Parathyroid adenoma (tissue), 2 donors: ENCODE data around the gene CTSD.

ENCODE experiments used
- H2AFZ ChIP-seq: fragments of 300-600 bp; sonication (generic); one replicate; pipeline ENCODE4 v1.7.0; 2017; ENCODE audit warnings: antibody characterized with exemption, mild to moderate bottlenecking
- H3K27ac ChIP-seq: fragments of 300-600 bp; sonication (generic); one replicate; pipeline ENCODE4 v1.7.0; 2017
- H3K27me3 ChIP-seq: fragments of 300-600 bp; sonication (generic); one replicate; pipeline ENCODE4 v1.7.0; 2017; ENCODE audit warnings: low read length; ENCODE audit not compliant: control insufficient read depth, insufficient read depth
- H3K36me3 ChIP-seq: fragments of 300-600 bp; sonication (generic); one replicate; pipeline ENCODE4 v1.7.0; 2017; ENCODE audit warnings: low read length; ENCODE audit not compliant: control insufficient read depth, insufficient read depth
- H3K4me1 ChIP-seq: fragments of 300-600 bp; sonication (generic); one replicate; pipeline ENCODE4 v1.7.0; 2017; ENCODE audit warnings: control low read depth
- H3K4me2 ChIP-seq: fragments of 300-600 bp; sonication (generic); one replicate; pipeline ENCODE4 v1.7.0; 2017; ENCODE audit warnings: low read length
- H3K4me3 ChIP-seq: fragments of 300-600 bp; sonication (generic); one replicate; pipeline ENCODE4 v1.7.0; 2017; ENCODE audit warnings: low read depth, low read length
- H3K79me2 ChIP-seq: fragments of 300-600 bp; sonication (generic); one replicate; pipeline ENCODE4 v1.7.0; 2017; ENCODE audit warnings: control low read depth
- H3K9ac ChIP-seq: fragments of 300-600 bp; sonication (generic); one replicate; pipeline ENCODE4 v1.7.0; 2017; ENCODE audit warnings: mild to moderate bottlenecking
- H3K9me3 ChIP-seq: fragments of 300-600 bp; sonication (generic); one replicate; pipeline ENCODE4 v1.7.0; 2017; ENCODE audit warnings: low read length; ENCODE audit not compliant: control insufficient read depth
- CTCF ChIP-seq: fragments of 300-600 bp; sonication (generic); IDR thresholded peaks from one replicate; pipeline ENCODE4 v1.7.0; 2017; ENCODE audit warnings: antibody characterized with exemption, mild to moderate bottlenecking
- donor health status: primary hyperparathyroidism.

Gene CTSD

GRCh38 chr11:1707751-1708150 is 56.0 kb downstream of the CTSD start:
- TF ChIP-seq CTCF: no peak
- Histone ChIP-seq H3K36me3 (no peaks in the 10 kb centered on the region), H3K9ac (no peak overlapping the region)

GRCh38 chr11:1706634-1707400 is 56.9 kb downstream of the CTSD start:
- Histone ChIP-seq H3K4me3 (no peak overlapping the region), H3K9me3 (no peaks in the 10 kb centered on the region), H3K27me3 (no peaks in the 10 kb centered on the region), H3K9ac (no peak overlapping the region), H3K79me2 (no peaks in the 10 kb centered on the region), H3K4me1 (no peaks in the 10 kb centered on the region), H3K4me2 (no peak overlapping the region), H2AFZ (no peak overlapping the region), H3K27ac (no peak overlapping the region), H3K36me3 (no peaks in the 10 kb centered on the region)
- no peak for TF ChIP-seq CTCF

More at GRCh38 chr11:1707751-1708150, 56.0 kb downstream of the CTSD start:
- Histone ChIP-seq H3K4me3 (no peak overlapping the region), H3K27ac (no peak overlapping the region), H3K4me2 (no peak overlapping the region), H3K9me3 (no peaks in the 10 kb centered on the region), H2AFZ (no peak overlapping the region), H3K27me3 (no peaks in the 10 kb centered on the region), H3K79me2 (no peaks in the 10 kb centered on the region), H3K4me1 (no peaks in the 10 kb centered on the region)

- Histone ChIP-seq H3K9me3 (no peaks in the 10 kb centered on the region), H3K36me3 (no peaks in the 10 kb centered on the region), H3K79me2 (no peaks in the 10 kb centered on the region), H3K27me3 (no peaks in the 10 kb centered on the region), H3K4me1 (no peaks in the 10 kb centered on the region), H3K27ac (no peak overlapping the region), H3K4me3 (no peak overlapping the region), H2AFZ (no peak overlapping the region), H3K4me2 (no peak overlapping the region), H3K9ac (no peak overlapping the region)
- no peak for TF ChIP-seq CTCF
Observed at GRCh38 chr11:1705126-1706052, 58.3 kb downstream of the CTSD start.

- Histone ChIP-seq H3K36me3 (no peaks in the 10 kb centered on the region), H2AFZ (no peak overlapping the region)
- no peak for TF ChIP-seq CTCF
Observed at GRCh38 chr11:1703146-1703545, 60.6 kb downstream of the CTSD start.

More at GRCh38 chr11:1703146-1703545, 60.6 kb downstream of the CTSD start:
- H3K4me3 ChIP-seq: no peak overlapping the region
- H3K9me3 ChIP-seq: no peaks in the 10 kb centered on the region
- no peaks in the 10 kb centered on the region for H3K79me2 ChIP-seq
- no peak overlapping the region for H3K4me2 ChIP-seq
- no peak overlapping the region for H3K9ac ChIP-seq
- H3K27me3 ChIP-seq: no peaks in the 10 kb centered on the region
- H3K4me1 ChIP-seq: no peaks in the 10 kb centered on the region
- no peak overlapping the region for H3K27ac ChIP-seq
